ENCODE data around the gene ESPN.

ESPN gene

DNA sequence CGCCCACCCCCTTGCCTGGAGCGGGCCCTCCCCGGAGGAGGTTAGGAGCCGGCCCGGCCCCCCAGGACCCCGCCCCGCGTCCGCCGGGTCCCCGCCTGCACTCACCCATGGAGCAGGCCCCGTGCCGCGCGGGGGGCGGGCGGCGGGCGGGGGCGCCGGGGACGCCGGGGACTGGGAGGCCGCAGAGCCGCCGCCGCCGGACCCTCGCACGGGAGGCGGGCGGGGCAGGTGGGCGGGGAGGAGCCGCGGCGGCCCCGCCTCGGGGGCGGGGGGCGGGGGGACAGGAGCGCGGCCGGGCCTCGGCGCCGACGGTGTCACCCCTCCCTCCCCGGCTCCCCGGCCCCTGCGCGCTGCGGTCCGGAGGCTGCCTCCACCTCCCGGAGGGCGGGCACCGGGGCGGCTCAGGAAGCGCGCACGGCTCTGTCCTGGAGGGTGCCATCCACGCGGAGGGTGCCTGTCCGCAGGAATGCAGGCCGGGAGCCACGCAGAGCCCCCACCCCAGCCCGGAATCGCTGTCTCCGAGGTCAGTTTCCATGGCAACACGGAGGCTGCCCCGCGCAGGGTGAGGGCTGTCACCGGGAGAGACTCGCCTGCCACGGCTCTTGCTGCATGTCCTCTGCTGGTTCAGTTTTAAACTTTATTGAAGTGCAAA lies 72.8 kb downstream of the ESPN start:
- TF ChIP-seq, protein P1, sequence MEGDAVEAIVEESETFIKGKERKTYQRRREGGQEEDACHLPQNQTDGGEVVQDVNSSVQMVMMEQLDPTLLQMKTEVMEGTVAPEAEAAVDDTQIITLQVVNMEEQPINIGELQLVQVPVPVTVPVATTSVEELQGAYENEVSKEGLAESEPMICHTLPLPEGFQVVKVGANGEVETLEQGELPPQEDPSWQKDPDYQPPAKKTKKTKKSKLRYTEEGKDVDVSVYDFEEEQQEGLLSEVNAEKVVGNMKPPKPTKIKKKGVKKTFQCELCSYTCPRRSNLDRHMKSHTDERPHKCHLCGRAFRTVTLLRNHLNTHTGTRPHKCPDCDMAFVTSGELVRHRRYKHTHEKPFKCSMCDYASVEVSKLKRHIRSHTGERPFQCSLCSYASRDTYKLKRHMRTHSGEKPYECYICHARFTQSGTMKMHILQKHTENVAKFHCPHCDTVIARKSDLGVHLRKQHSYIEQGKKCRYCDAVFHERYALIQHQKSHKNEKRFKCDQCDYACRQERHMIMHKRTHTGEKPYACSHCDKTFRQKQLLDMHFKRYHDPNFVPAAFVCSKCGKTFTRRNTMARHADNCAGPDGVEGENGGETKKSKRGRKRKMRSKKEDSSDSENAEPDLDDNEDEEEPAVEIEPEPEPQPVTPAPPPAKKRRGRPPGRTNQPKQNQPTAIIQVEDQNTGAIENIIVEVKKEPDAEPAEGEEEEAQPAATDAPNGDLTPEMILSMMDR (IDR thresholded peaks at IDR 0.05) = no peak
- TF ChIP-seq ZFX (IDR thresholded peaks at IDR 0.05; ENCODE audit: borderline replicate concordance) = no peak
- no peak overlapping the region for H3K27ac ChIP-seq

DNA sequence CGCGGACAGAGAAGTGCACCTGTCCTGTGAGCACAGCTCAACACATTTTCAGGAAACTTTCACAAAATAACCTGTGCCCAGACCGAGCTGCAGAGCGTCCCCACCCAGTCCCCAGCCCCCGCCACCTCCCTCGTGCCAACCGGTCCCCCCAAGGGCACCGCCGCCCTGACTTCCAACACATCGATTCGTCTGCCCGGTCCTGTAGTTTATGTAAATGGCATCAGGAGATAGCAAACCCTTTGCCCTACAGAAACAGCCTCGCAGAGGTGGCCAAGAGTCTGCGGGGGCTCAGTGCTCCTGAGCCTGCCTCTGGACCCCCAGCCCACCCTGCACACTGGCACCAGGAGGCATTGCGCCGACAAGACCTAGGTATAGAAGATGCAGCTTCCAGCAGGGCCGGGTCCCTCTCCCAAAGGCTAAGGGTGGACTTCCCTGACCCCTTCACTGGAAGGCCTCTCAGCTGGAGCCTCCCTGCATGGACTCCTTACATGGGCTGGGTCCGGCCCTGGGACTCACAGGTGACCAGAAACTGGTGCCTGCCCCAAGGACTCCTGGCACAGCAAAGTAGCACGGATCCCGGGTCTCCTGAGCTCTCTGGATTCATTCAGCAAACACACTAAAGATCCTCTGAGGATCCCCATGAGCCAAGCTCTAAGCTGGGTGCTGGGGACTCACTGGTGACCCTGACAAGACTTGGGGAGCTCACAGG lies 73.4 kb downstream of the ESPN start:
- no peak overlapping the region for H3K27ac ChIP-seq
- TF ChIP-seq, protein P1 (IDR thresholded peaks at IDR 0.05) = no peak
- TF ChIP-seq ZFX (IDR thresholded peaks at IDR 0.05; ENCODE audit: borderline replicate concordance) = no peak

DNA sequence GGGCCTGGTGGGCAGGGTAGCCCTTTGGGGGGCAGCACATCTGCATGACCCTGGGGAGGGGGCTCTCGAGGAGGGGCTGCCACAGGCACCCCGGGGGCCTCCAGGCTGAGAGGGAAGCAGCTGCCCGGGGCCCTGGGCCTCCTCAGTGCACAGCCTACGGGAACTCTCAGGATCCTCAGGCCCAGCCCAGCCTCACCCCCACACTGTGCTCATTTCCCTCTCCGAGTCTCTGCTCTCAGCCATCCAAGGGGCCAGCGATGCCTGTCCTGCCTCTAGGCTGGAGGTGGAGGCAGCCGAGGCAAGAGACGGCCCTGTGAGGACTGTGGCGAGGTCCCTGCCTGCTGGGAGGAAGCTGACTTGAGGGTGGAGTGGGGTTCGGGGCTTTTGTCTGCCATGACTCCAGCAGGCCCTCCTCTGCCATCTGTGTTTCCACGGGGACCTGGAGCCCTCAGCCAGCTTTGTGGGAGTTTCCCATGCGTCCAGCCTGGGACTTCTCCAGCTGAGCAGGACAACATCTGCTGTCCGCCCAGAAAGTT lies 74.1 kb downstream of the ESPN start:
- H3K27ac ChIP-seq = no peak overlapping the region
- TF ChIP-seq, protein P1 (IDR thresholded peaks at IDR 0.05) = no peak
- TF ChIP-seq ZFX (IDR thresholded peaks at IDR 0.05; ENCODE audit: borderline replicate concordance) = no peak

DNA sequence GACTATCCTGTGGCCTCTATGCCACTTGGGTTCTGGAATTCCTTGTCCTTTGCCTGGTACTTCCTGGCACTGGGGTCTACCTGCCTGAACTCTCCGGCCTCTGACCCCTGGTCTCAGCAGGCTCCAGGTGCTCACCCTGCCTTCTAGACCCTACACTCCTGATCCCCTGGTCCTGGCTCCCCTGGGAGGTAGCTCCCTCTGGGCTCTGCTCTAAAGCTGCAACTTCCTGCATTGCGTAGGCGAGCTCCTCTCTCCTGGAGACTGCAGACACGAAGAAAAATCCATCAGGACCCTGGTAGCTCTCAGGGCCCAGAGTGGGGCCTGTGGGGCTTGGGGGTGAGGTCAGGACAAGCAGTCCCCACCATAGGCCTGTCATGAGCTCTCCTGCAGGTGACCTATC lies 74.7 kb downstream of the ESPN start:
- no peak for TF ChIP-seq ZFX (IDR thresholded peaks at IDR 0.05; ENCODE audit: borderline replicate concordance)
- TF ChIP-seq, protein P1 (IDR thresholded peaks at IDR 0.05) = no peak
- H3K27ac ChIP-seq = no peak overlapping the region

DNA sequence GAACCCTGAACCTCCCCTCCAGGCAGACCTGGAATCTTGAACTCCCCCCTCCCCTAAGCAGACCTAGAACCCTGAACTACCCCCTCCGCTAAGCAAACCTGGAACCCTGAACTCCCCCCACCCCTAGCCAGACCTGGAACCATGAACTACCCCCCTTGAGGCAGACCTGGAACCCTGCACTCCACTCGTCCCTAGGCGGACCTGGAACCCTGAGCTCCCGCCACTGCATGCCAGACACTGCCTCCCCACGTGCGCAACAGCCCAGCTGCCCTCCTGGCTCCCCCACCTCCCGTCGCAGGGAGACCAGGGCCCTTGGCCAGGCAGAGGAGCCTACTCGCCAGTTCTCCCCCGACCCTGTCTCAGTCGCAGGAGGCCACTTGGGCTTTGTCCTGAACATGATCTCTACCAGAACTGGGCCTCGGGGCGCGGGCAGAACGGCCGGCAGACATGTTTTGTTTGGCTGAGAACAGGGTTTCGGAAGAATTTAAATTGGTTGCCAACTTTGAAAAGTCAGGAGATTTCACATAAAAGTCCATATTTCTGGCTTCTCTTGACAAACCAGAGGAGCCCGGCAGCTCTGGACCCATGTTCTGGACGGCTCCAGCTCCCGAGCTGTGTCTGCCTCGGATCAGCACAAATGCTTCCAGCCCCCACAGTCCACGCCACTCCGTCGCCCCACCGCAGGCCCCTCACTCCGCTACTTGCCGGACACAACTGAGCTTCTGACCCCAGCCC lies 76.1 kb downstream of the ESPN start:
- no peak for TF ChIP-seq ZFX (IDR thresholded peaks at IDR 0.05; ENCODE audit: borderline replicate concordance)
- TF ChIP-seq, protein P1 (IDR thresholded peaks at IDR 0.05) = no peak
- H3K27ac ChIP-seq = no peak overlapping the region

DNA sequence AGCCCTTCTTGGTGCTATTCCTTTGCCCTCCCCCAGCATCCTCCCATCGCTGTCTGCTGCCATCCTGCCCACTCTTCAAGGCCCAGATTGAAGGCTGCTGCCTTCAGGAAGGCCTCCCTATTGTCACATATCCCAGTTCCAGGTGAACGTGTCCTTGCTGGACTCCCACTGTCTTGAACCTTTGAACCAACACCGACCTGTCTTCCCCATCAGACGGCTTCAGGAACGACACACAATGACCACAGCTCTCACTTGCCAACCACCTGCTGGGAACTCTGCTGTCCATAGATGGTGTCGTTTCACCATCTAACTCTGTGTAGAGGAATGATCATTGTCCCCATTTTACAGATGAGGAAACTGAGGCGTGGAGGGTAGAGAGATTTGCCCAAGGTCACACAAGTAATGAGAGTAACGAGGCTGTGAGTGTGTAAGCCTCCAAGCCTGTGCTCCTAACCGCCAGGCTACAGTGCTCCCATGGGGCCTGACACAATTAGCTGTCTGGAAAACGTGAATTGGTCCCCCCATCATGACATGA lies 76.8 kb downstream of the ESPN start:
- TF ChIP-seq ZFX (IDR thresholded peaks at IDR 0.05; ENCODE audit: borderline replicate concordance) = no peak
- TF ChIP-seq, protein P1 (IDR thresholded peaks at IDR 0.05) = no peak
- no peak overlapping the region for H3K27ac ChIP-seq

Measured in 22Rv1 (cell line).